Neural progenitor cell (in vitro differentiated cells): ENCODE measurements around the gene ZC2HC1C.

Experiments
- CTCF ChIP-seq: fragments of 200-600 bp; sonication (generic); IDR thresholded peaks from 2 replicates; pipeline ENCODE4 v1.5.1; 2017; ENCODE audit warnings: antibody characterized with exemption, mild to moderate bottlenecking
- EZH2 ChIP-seq: fragments of 200-600 bp; sonication (generic); IDR thresholded peaks from 2 replicates; pipeline ENCODE4 v1.6.1; 2017; ENCODE audit warnings: antibody characterized with exemption, mild to moderate bottlenecking, moderate library complexity
- EZH2phosphoT487 ChIP-seq: fragments of 200-600 bp; sonication (generic); IDR thresholded peaks from 2 replicates; pipeline ENCODE4 v1.6.1; 2017; ENCODE audit warnings: antibody characterized with exemption

GRCh38 chr14:75030147-75030546 is 39.3 kb upstream of the ZC2HC1C start:
- TF ChIP-seq EZH2 (no peak), CTCF (no peak), EZH2phosphoT487 (no peak)
